Left lobe of liver (tissue), 2 donors: ENCODE measurements around the gene TENT4B. TPM values are rescaled to one million over a fixed set of nuclear protein-coding genes. Genes with fewer than 3 reads are reported as not detected.
A peak's percentile ranks its signal among the peaks of the same experiment; 100 is the strongest.
"Not testable (repeated sequence)": the region's sequence is repeated elsewhere in the genome, so short reads cannot be mapped to it uniquely, and the experiment has no call there.

ENCODE experiments used
- ATAC-seq: fragments of 200-7000 bp; cut with Tn5 transposase; one replicate; pipeline ENCODE4 v1.9.1; 2020; ENCODE audit warnings: mild to moderate bottlenecking, moderate library complexity
- DNase-seq: peaks from one replicate; pipeline ENCODE4 v3.0.0-alpha.2; 2020; ENCODE audit warnings: low spot score
- total RNA-seq: library from RNA; stranded (reverse); gene quantifications from one replicate; pipeline ENCODE4 v1.2.1, GENCODE V29; 2021
- donor health status: DM: no; HTN: no; CAD: no; lungs with moderate emphysema.
- donor health status: DM: no; HTN: yes; CAD: no.

Gene TENT4B
- total RNA-seq, 1 donor from 2014 or later = 9.3 TPM

- DNase-seq = no peak
- ATAC-seq = no peak
These were observed 74.0 kb downstream of the TENT4B start for GRCh38 chr16:50227120-50227519.

- DNase-seq = no peak
- ATAC-seq = no peak
These were observed 74.6 kb downstream of the TENT4B start for GRCh38 chr16:50227665-50228064.

DNA sequence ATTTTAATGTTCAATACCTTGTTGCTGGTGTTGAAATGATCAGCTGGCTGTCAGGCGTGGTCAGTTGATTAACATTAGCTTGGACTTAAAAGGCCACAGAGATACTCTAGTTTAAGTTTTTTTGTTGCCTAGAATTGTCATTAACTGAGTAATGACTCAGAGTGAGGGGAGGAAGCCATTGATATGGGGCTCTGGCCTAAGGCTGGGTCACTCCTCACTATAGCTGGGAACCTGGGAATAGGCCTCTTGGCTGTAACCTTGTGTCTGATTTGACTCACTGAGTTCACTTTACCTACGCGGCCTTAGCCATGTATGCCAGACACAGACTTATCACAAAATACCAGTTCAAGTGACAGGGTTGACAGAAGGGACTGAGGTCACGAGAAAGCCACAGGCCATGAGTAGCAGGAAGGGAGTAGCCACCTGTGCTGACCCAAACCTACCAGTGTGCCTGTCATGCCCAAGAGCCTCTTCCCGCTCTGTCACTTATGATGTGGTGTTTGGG lies 75.3 kb downstream of the TENT4B start:
- DNase-seq = no peak
- no peak for ATAC-seq

- ATAC-seq = no peak
- no peak for DNase-seq
These were observed 76.1 kb downstream of the TENT4B start for GRCh38 chr16:50229149-50229726.

- ATAC-seq (no peak), DNase-seq (no peak)
These were observed 81.9 kb downstream of the TENT4B start for GRCh38 chr16:50234771-50235556.

- peak; percentile 31 for ATAC-seq
These were observed 82.5 kb downstream of the TENT4B start for GRCh38 chr16:50235581-50235980.

GRCh38 chr16:50238314-50238713 lies 85.2 kb downstream of the TENT4B start:
- no peak for ATAC-seq
- no peak for DNase-seq

More at GRCh38 chr16:50235581-50235980, 82.5 kb downstream of the TENT4B start:
- DNase-seq = no peak

DNA sequence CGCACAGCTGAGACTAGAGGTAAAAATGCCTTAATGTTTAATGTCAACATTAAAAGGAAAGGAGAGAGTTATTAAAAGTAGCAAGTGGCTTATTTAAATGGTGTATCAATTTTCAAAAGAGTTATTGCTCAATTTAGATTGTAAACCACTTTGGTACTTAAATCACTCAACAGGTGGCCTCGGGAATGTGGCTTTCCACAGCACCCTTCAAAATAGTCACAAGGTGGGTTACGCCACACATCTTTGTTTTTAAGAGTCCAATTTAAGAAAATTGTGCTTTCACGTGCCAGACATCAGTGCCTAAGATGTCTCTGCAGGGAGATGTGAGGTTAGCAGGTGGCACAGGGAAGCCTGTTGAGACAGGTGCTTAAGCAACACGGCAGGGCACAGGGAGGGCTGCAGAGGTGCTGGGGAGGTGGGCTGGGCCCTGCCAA lies 85.8 kb downstream of the TENT4B start:
- no peak for DNase-seq
- ATAC-seq = no peak

GRCh38 chr16:50243024-50243423 lies 89.9 kb downstream of the TENT4B start:
- not testable (repeated sequence) for ATAC-seq, DNase-seq

- no peak for ATAC-seq
- DNase-seq = no peak
These were observed 91.0 kb downstream of the TENT4B start for GRCh38 chr16:50244140-50244503.

DNA sequence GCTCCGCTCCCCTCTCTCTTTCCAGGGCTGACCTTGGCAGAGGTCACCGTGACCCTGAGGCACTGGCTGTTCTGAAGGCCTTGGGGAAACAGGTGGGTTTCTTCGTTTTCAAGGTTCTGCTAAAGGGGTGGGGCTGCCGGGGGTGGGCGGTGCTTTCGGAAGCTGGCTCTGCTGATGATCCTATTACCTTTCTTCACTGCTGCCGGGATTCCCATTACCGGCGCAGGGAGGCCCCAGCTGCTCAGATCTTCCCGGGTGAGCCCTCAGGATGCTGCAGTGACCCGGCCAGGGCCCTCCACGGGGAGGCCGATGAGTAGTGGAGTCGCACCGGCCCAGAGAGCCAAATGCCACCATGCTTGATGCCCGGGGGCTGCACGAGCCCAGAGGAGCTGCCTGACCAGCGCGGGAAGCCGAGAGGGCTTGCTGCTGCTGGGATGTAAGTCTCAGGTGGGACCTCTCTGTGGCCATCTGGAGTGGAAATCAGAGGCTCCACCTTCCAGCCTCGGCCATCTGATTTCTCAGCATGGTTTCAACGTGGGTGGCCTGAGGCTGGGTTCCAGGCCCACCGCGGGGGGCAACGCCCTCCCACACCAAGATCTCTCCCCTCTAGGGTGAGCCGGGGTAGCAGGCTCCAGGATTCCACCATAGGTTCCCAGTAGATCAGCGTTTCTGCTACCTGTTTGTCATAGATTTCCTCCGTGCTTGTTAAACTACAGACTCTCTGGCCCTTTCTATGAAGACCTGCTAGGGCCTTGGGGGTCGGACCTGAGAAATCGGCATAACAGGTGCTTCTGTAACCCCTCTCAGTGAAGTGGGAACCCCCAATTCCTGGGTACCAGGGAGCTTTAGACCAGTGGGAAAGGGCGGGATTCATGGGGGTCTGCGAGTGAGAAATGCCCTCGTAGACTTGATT lies 91.7 kb downstream of the TENT4B start:
- ATAC-seq (no peak), DNase-seq (no peak)

GRCh38 chr16:50245417-50246298 lies 92.6 kb downstream of the TENT4B start:
- ATAC-seq (peak; percentile 92), DNase-seq (no peak)

- no peak for DNase-seq
- ATAC-seq = no peak
These were observed 93.4 kb downstream of the TENT4B start for GRCh38 chr16:50246299-50247122.

DNA sequence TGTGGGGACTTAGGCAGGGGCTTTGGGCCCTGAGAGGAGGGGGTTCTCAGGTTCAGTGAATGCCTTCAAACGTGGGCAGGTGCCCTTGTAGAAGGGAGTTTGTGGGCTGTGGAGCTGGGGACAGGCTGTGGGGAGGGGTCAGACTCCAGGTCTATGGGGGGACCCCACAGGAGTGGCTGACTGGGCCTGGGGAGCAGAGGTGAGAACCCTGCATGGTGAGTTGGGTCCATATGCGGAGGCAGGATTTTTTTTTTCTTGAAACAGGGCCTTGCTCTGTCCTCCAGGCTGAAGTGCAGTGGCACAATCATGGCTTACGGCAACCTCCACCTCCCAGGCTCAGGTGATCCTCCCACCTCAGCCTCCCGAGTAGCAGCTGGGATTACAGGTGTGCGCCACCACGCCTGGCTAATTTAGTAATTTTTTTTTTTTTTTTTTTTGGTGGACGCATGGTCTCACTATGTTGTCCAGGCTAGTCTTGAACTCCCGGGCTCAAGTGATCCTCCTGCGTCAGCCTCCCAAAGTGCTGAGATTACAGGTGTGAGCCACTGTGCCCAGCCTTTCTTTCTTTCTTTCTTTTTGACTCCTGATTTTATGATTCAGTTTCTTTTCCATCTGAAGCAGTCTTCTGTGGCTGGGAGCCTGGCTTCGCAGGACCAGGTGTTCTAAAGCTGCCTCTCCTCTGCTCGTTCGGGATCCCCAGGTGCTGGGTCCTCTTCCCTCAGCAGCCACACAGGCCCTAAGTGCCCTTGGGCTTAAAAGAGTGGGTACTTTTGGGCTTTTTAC lies 94.2 kb downstream of the TENT4B start:
- no peak for ATAC-seq

GRCh38 chr16:50247906-50248608 lies 95.0 kb downstream of the TENT4B start:
- no peak for DNase-seq
- no peak for ATAC-seq

More for the DNA sequence above, 94.2 kb downstream of the TENT4B start:
- no peak for DNase-seq

GRCh38 chr16:50248845-50249244 lies 95.7 kb downstream of the TENT4B start:
- ATAC-seq = no peak
- no peak for DNase-seq

DNA sequence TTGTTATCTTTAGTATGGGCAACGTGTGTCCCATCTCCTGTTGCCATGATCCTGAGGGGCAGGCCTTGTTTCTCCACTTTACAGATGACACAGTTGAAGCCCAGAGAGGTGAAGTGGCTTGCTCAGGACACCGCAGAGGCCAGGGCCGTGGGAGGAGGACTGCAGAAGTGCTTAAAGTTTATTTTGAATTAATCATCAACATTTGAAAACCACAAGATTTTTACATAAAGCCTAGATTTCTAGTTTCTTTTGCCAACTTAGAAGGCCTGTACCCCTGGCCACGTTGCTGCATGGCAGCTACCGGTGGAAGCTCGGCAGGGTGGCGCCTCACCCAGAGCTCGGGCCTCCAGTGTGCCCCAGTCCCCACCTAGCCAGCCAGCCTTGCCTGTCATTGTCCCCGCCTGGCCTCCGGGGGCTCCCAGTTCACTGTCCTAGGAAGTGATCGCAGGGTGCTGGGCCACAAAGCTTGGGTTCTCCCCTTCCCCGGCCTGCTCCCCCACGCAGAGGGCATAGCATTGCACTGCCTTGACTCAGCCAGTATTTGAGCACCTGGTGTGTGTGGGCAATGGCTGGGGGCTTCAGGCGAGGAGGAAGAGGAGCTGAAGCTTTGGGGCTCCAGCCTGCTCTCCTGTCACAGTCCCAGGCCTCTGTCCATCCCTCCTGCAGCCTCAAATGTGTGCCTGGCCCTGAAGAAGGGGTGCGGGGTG lies 98.4 kb downstream of the TENT4B start:
- ATAC-seq (no peak), DNase-seq (no peak)
